Panc1 (cell line): ENCODE results near the gene IRF7.

Source experiments
- CTCF ChIP-seq: fragments of 450-650 bp; IDR thresholded peaks from 2 replicates; pipeline ENCODE4 v1.5.1; 2017; ENCODE audit warnings: mild to moderate bottlenecking
- POLR2AphosphoS5 ChIP-seq: IDR thresholded peaks from 2 replicates; pipeline ENCODE4 v1.6.1; 2012; ENCODE audit warnings: mild to moderate bottlenecking, low read depth, low read length, moderate library complexity
- REST ChIP-seq, 2 experiments: IDR thresholded peaks; 2 replicates each; pipeline ENCODE4 v1.6.1; 2011 to 2012; ENCODE audit warnings: low read depth in 2 of 2, control low read depth in 1 of 2, low read length in 1 of 2, mild to moderate bottlenecking in 1 of 2, moderate library complexity in 1 of 2; ENCODE audit not compliant: insufficient read depth in 1 of 2
- TCF7L2 ChIP-seq: IDR thresholded peaks from 2 replicates; pipeline ENCODE4 v1.6.1; 2011; ENCODE audit warnings: mild to moderate bottlenecking, low read depth, low read length, inconsistent platforms

- TF ChIP-seq CTCF (no peak), POLR2AphosphoS5 (no peak; the same call in 1 of the 2 replicates), REST (IDR thresholded peaks at IDR 0.05; ENCODE audit: insufficient read depth in 1 of 2, low read depth in 2 of 2, low read length in 1 of 2) (no peak), TCF7L2 (no peak)
Measured at GRCh38 chr11:612961-613300, 2.8 kb downstream of the IRF7 start.
